Kidney glomerular epithelial cell (primary cell): Measurements from ENCODE around the gene GAB4.

Experiments
- DNase-seq: peaks from one replicate; lab custom pipeline; 2025; lab: John Stamatoyannopoulos, UW

GAB4 gene

GRCh38 chr22:16988257-16988656 is 19.8 kb downstream of the GAB4 start:
- DNase-seq, result no peak

GRCh38 chr22:16987822-16988221 is 20.2 kb downstream of the GAB4 start:
- DNase-seq, result no peak

- DNase-seq, result no peak
Measured at GRCh38 chr22:16975155-16975885, 32.7 kb downstream of the GAB4 start.

- DNase-seq, result no peak
Measured at GRCh38 chr22:16974298-16975084, 33.5 kb downstream of the GAB4 start.

GRCh38 chr22:16973591-16974297 is 34.3 kb downstream of the GAB4 start:
- DNase-seq, result no peak

- DNase-seq, result no peak
Measured at GRCh38 chr22:16972311-16972710, 35.7 kb downstream of the GAB4 start.

GRCh38 chr22:16970446-16970845 is 37.6 kb downstream of the GAB4 start:
- DNase-seq, result no peak

- DNase-seq, result no peak
Measured at GRCh38 chr22:16969508-16970327, 38.3 kb downstream of the GAB4 start.

GRCh38 chr22:16968218-16968595 is 39.8 kb downstream of the GAB4 start:
- no peak for DNase-seq

- no peak for DNase-seq
Measured at GRCh38 chr22:16967453-16968217, 40.4 kb downstream of the GAB4 start.

- no peak for DNase-seq
Measured at GRCh38 chr22:16966251-16966650, 41.8 kb downstream of the GAB4 start.

- no peak for DNase-seq
Measured at GRCh38 chr22:16965560-16965959, 42.5 kb downstream of the GAB4 start.

- no peak for DNase-seq
Measured at GRCh38 chr22:16965083-16965482, 42.9 kb downstream of the GAB4 start.

- no peak for DNase-seq
Measured at GRCh38 chr22:16964366-16964765, 43.7 kb downstream of the GAB4 start.

- DNase-seq, result no peak
Measured at GRCh38 chr22:16963189-16963945, 44.7 kb downstream of the GAB4 start.

GRCh38 chr22:16962501-16962900 is 45.5 kb downstream of the GAB4 start:
- no peak for DNase-seq

- no peak for DNase-seq
Measured at GRCh38 chr22:16961477-16962186, 46.4 kb downstream of the GAB4 start.

GRCh38 chr22:16960884-16961249 is 47.2 kb downstream of the GAB4 start:
- DNase-seq, result no peak

GRCh38 chr22:16960220-16960883 is 47.7 kb downstream of the GAB4 start:
- DNase-seq, result no peak
